ENCODE results near the gene EIF4G1. TPM values are rescaled to one million over a fixed set of nuclear protein-coding genes. Genes with fewer than 3 reads are reported as not detected.

The EIF4G1 gene
- total and polyA plus RNA-seq, 2 of the 4 experiments (the other 2 are of a cell fraction), result 225 to 274 TPM

DNA sequence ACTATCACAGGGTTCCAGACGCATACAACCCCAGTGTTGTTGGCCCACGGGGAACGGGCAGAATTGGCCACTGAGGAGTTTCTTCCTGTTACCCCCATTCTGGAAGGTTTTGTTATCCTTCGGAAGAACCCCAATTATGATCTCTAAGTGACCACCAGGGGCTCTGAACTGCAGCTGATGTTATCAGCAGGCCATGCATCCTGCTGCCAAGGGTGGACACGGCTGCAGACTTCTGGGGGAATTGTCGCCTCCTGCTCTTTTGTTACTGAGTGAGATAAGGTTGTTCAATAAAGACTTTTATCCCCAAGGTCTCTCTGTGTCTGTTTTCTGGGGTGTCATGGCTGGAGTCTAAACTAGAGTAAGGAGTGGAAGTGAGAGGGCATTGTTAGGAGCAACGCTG is 5.7 kb upstream of the EIF4G1 start:
- Histone ChIP-seq H2BK15ac (ENCODE audit: low read depth, low read length) (no peak overlapping the region), H2BK20ac (ENCODE audit: low read depth, low read length) (no peak overlapping the region), H3K4me2 (ENCODE audit: low read depth, low read length) (no peak overlapping the region), H3K9me1 (ENCODE audit: insufficient read depth, low read length) (no peaks in the 10 kb centered on the region; the same call in 1 of the 2 replicates), H2AK5ac (ENCODE audit: low read depth, low read length) (no peak overlapping the region), H3K27ac (ENCODE audit: insufficient read depth, low read length) (no peak overlapping the region), H3K79me1 (ENCODE audit: low read depth in 1 of 2, low read length in 2 of 2) (peaks cover 17 to 19% of the 10 kb centered on the region in 2 experiments), H3K14ac (replicated peaks; ENCODE audit: low read depth, low read length) (no peak overlapping the region), H3K36me3 (ENCODE audit: control insufficient read depth, insufficient read depth, low read length) (peaks cover 52% of the 10 kb centered on the region), H4K20me1 (ENCODE audit: insufficient read depth, low read length) (peaks cover 22% of the 10 kb centered on the region), H3K23ac (ENCODE audit: low read depth, low read length) (no peak overlapping the region), H4K8ac (ENCODE audit: low read depth in 2 of 2, low read length in 2 of 2) (no peak overlapping the region), H2AFZ (replicated peaks; ENCODE audit: low read length, poor library complexity) (no peak overlapping the region), H3K4ac (ENCODE audit: low read depth, low read length) (no peak overlapping the region), H2BK120ac (ENCODE audit: low read depth, low read length) (no peak overlapping the region), H4K91ac (ENCODE audit: insufficient read depth, low read depth, low read length) (no peak overlapping the region), H3K27me3 (ENCODE audit: control insufficient read depth, insufficient read depth, low read length) (no peaks in the 10 kb centered on the region), H3K18ac (ENCODE audit: low read depth, low read length) (no peak overlapping the region), H2BK5ac (ENCODE audit: low read depth, low read length, poor library complexity, severe bottlenecking) (no peak overlapping the region), H3K9ac (ENCODE audit: low read depth, low read length) (no peak overlapping the region), H2AK9ac (replicated peaks; ENCODE audit: low read depth, low read length, poor library complexity) (no peak overlapping the region), H3K56ac (ENCODE audit: extremely low read depth, insufficient read depth, low read length) (no peak overlapping the region), H3K4me3 (ENCODE audit: insufficient read depth, low read depth, low read length) (no peak overlapping the region), H3K9me3 (ENCODE audit: control insufficient read depth, insufficient read depth, low read length) (no peaks in the 10 kb centered on the region), H4K5ac (ENCODE audit: low read depth, low read length) (no peak overlapping the region), H3K4me1 (ENCODE audit: control insufficient read depth, insufficient read depth, low read length) (no peaks in the 10 kb centered on the region)
- CTCF ChIA-PET, result no interaction called here
- dilution Hi-C loops (cut with HindIII; ENCODE audit: low sequenced_read_pairs, unreplicated experiment) (no loop called here), intact Hi-C loops (cut with micrococcal nuclease) (no loop called here), in situ Hi-C loops (cut with MboI; ENCODE audit: low sequenced_read_pairs) (no loop called here)
- TF ChIP-seq POLR2A (IDR thresholded peaks at IDR 0.05; ENCODE audit: low read depth, low read length) (no peak), CTCF (conservative IDR thresholded peaks at IDR 0.05; ENCODE audit: low read depth, low read length) (no peak), BHLHE40 (IDR thresholded peaks at IDR 0.05; ENCODE audit: low read depth, low read length) (no peak), CEBPB (IDR thresholded peaks at IDR 0.05; ENCODE audit: low read depth, low read length) (no peak), USF2 (IDR thresholded peaks at IDR 0.05; ENCODE audit: low read depth, low read length) (no peak), CHD1 (IDR thresholded peaks at IDR 0.05; ENCODE audit: low read depth, low read length) (no peak), MAZ (IDR thresholded peaks at IDR 0.05; ENCODE audit: borderline replicate concordance, low read depth, low read length) (no peak), MAFK (IDR thresholded peaks at IDR 0.05; ENCODE audit: low read depth, low read length) (no peak), MXI1 (IDR thresholded peaks at IDR 0.05; ENCODE audit: borderline replicate concordance, low read depth, low read length) (no peak)
- WGBS, 2 experiments (ENCODE audit: extremely low coverage in 2 of 2, insufficient read length in 1 of 2), result 93% methylated on average over 3 of the region's 7 CpGs; no CpG with 5 or more reads in 1 of the 2 experiments
- TSS peak; percentile 67 for BruUV-seq (replicated peaks)
- POLR2A ChIA-PET (ENCODE audit: unreplicated experiment), result no interaction called here
- DNase-seq (no peak), ATAC-seq (ENCODE audit: low read depth) (no peak)

Measured in IMR-90 (cell line).